CD4-positive, alpha-beta T cell treated with Interleukin-12 subunit alpha and Interleukin-12 subunit beta, for 1 hour (primary cell): Measurements from ENCODE around the gene SPON1.
A peak's percentile ranks its signal among the peaks of the same experiment; 100 is the strongest.

ENCODE experiments used
- DNase-seq: peaks from one replicate; pipeline ENCODE4 v3.0.0-alpha.2; 2020

The SPON1 gene

DNA sequence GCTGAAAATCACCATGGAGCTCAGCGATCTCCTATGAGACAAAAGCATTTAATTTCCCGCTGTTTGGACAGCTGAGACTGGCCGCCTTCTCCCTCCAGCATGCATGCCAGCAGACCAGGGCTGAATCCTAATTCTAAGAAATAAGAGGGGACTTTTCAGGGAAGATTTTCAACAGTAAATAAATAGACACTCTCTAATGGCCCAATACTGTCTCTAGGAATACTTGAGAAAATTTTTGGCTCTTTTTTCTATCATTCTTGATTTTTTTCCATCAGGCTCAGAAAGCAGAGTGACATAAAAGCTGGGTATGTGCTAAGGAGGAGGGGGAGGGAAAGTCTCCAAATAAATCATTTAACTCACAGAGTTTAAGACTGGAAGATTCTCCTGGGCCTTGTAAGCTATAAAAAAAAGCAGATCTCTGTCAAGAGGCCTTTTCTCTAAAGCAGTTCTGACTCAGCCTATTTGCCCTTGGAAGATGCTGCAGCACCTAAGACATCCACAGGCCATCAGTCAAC lies 17.6 kb upstream of the SPON1 start:
- no peak for DNase-seq

DNA sequence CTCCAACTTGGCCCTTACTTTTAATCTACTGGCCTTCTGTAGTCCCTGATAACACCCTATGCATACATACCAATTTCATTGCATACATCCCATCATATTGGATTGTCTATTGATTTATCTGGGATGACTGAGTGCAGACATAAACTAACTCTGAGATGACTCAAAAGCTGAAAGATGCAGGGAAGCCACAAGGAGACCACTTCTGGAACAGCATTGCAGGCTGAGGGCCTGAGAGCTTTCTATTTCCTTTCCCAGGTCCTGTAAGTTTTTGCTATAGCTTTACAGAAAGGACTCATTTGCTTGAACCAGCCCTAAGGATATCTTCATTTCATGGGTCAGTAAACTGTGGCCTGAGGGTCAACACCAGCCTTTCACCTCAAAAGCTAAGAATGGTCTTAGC lies 15.1 kb upstream of the SPON1 start:
- DNase-seq = no peak

DNA sequence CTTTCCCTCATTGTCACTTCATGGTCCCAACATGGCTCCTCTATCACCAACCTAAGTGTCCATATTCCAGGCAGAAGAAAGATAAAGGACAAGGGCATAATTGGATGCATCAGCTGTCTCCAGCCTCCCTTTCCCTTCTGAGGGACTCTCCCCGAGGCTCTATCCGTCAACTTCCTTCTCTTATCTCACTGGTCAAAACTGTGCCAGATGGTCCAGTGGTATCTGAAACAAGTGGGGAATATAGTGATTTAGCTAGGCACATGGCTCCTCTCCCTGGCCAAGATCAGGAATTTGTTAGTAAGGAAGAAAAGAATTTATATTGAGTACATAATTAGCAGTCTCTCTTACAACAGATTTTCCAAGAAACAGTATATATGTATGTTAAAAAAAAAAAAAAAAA lies 12.6 kb upstream of the SPON1 start:
- DNase-seq = no peak

- no peak for DNase-seq
Measured at GRCh38 chr11:13952221-13952620, 10.3 kb upstream of the SPON1 start.

DNA sequence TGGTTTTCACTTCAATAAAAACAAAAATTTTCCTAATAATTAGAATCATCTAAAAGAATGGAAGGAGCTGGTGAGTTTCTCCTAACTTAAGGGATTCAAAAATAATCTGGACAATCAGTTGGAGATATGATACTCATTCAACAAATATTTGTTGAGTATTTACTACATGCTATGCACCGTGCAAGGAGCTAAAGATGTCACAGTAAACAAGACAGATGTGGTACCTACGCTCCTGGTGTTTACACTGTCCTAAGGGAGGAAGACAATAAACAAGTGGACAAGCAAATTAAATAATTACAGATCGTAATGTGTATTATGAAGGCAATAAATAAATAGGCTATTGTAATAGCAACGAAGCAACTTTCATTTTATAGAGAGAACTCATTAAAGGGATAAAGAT lies 9.9 kb upstream of the SPON1 start:
- DNase-seq = no peak

DNA sequence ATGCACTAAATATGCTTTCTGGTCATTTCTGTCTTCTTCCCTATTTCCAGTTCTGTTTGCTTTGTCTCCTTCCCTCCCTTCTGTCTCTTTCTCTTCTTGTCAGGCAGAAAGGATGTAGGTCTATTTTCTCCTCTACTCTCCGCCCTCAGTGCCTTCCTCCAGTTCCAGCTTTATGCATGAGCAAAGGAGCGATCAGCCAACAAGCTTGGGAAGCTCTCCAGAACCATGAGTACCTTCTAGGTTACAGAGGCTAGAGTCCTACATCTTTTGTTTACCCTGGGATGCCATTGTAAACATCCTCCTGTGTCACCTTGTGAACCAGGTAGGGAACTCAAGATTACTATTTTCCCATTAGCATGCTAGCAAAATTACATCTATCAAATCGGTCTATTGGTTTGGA lies 7.9 kb upstream of the SPON1 start:
- no peak for DNase-seq

DNA sequence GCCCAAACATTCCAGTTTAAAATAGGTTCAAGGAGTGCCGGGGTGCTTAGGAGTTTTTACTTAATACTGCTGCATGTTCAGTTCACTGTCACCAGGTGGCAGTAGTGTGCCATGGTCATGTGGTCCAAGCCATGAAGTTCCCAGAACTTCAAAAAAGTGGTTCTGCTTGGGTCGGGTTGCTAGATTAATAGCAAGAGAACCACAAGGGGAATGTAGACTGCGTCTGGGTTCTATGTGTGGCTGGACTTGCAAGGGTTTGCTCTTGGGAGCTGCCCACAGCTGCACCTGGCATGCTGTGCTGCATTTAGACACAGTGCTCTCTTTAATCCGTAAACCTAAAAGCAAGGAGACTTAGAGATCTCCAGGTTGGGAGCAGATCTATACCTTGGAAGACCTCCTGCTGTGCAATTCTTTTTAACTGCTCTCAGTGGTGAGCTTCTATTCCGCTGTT lies 6.5 kb upstream of the SPON1 start:
- peak; percentile 69 for DNase-seq

- DNase-seq = no peak
Measured at GRCh38 chr11:13956988-13957387, 5.5 kb upstream of the SPON1 start.

- DNase-seq = no peak
Measured at GRCh38 chr11:13958641-13959400, 3.7 kb upstream of the SPON1 start.

GRCh38 chr11:13962198-13962561 lies 343 bp upstream of the SPON1 start:
- no peak for DNase-seq

DNA sequence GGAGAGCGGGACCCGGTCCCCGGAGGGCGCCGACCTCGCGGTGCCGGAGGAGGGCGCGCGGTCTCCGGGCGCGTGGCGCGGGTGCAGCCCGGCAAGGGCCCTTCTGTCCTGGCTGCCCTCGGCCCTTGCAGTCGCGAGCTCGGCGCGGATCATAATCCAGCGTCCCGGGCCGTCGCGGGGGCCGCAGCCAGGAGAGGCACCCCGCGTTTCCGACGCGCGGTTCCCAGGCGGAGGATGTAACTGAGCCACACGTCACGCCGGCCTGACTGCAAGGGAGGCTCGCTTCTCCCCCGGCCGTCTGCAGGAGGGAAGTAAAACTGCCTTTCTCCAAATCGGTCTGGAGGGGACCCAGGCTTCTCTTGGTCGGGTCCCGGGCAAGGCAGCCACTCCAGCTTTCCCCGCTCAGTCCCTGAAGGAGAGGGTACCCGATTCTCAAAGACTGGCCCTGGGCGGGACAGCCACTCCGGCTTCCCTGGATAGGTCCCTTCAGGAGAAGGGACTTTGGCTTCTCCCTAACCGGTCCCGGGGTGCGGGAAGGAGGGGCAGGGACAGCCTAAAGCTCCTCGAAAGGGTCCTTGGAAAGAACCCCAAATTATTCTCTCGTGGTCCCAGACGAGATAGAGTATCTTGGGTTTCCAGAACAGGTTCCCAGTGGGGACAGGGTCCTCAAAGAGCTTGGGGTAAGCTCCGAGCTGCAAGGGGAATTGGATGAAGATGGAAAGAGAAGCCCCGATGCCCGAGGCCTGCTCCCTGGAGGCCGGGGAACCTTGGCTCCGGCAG lies 836 bp downstream of the SPON1 start:
- DNase-seq = peak; percentile 13

- no peak for DNase-seq
Measured at GRCh38 chr11:13963949-13964770, 1.6 kb downstream of the SPON1 start.

DNA sequence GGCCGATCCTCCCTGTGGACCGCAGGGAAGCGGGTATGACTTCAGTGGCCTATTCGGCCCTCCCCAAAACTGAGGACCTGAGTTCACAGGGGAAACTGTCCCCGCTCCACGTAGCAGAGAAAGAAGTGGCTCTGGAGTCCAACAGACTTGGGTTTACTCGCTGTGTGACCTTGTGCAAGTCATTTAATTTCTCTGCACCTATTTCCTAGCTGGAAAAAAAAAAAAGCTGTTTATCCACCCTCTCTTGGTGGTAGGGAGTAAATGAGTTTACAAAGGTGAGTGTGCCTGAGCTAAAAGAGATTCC lies 2.2 kb downstream of the SPON1 start:
- DNase-seq = no peak

- DNase-seq = no peak
Measured at GRCh38 chr11:13965337-13965736, 2.8 kb downstream of the SPON1 start.

- DNase-seq = no peak
Measured at GRCh38 chr11:13966013-13966412, 3.5 kb downstream of the SPON1 start.

- DNase-seq = no peak
Measured at GRCh38 chr11:13966486-13966885, 4.0 kb downstream of the SPON1 start.

DNA sequence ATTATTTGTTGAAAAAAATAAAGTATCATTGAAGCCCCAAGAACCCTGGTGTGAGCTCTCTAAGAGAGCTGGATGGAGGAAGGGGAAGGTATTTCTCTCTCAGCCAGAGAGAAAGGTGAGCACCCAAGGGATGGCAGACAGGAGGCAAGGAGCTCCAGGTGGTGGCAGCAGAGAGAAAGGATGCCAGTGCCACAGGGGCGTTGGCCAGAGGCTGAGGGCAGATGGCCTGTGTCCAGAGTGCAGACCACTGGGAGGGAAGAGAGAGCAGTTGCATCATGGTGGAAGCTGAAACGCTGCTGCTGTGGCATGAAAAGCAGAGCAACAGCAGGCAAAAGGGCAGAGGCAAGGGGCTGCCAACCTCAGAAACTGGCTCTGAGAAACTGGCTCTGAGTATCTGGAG lies 8.5 kb downstream of the SPON1 start:
- no peak for DNase-seq

- no peak for DNase-seq
Measured at GRCh38 chr11:13972043-13972910, 9.8 kb downstream of the SPON1 start.

DNA sequence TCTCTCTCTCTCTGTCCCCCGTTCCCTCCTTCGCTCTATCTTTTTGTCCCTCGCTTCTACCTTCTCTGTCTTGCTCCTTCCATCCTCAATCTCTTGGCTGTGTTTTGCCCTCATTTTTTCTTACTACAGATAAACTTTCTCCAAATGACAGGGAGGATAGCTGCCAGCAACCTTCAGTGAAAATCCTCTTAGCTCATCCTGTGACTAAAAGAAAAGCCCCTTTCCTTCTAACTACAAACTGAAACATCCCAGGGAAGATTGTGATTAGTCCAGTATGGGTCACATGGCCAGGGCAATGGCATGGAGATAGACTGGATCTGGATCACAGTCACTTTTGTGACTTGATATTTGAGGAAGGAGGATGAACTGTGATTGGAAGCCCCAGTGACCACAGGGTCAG lies 10.4 kb downstream of the SPON1 start:
- DNase-seq = no peak

DNA sequence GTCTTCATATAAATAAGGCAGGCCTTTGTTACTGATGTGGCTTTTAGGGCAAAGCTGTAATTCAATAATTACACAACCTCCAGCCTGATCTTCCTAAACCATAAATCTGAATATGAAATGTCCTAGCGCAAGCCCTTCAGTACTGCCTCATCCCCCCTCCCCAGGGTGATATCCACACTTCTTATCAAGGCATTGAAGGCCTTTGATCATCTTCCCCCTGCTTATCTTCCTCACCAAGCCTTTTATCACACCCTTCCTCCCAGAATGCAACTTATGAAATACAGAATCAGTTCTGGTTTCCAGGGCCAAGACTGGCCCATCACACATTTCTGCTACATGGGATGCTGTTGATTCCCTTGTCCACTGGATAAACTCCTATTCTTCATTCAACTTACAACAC lies 12.1 kb downstream of the SPON1 start:
- DNase-seq = no peak

- no peak for DNase-seq
Measured at GRCh38 chr11:13983081-13983751, 20.7 kb downstream of the SPON1 start.
